ENCODE measurements around the gene PARN. TPM values are rescaled to one million over a fixed set of nuclear protein-coding genes. Genes with fewer than 3 reads are reported as not detected.
A peak's percentile ranks its signal among the peaks of the same experiment; 100 is the strongest.

The PARN gene
- total and polyA plus RNA-seq, 9 of the 15 experiments (the other 6 are each of a cell fraction or from before 2014, with no cell fraction given), result 9.6 to 51.3 (median 40.4) TPM

DNA sequence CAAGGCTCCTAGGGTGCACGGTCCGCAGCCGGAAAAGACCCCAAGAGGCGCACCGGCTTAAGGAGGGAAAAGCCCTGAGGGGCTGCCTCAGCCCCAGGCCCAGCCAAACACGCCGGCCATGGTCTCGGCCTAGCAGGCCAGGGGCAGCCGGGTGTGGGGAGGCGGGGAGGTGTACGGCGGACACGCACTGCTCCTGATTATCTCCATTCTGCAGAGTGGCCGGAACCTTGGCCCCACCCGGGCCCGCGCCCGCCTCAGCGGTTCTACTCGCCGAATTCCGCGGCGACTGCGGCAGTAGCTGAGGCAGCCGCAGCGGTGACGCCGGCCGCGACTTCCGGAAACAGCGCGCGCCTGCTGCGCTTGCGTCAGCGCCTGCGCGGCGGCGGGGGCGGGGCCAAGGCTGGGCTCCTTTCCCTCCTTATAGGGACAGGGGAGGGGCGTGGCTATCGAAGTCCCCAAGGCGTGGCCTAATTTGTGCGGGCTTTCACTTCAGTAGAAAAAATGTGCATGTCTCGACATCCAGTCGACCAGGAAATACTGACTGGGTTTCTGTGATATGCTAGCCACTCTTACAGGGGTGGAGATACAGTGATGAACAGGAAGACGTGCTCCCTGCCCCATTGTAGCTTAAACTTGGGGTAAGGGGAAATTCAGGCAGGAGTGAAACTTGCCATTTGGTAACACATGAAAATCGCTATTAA lies at the start of gene PARN (continued):
- 0 out of 2 replicates have a peak, but pooled peaks have one; percentile 44 for TF ChIP-seq ELK1 (CRISPR knock-in tag; IDR thresholded peaks at IDR 0.05)
- peak; percentile 91 for TF ChIP-seq ZNF384 (IDR thresholded peaks at IDR 0.05; ENCODE audit: low read depth, low read length)
- TF ChIP-seq NCOR1 (IDR thresholded peaks at IDR 0.05), result 0 out of 2 replicates have a peak, but pooled peaks have one; percentile 31
- no peak; the same call in 1 of the 2 replicates for TF ChIP-seq ZBTB9 (CRISPR knock-in tag; IDR thresholded peaks at IDR 0.05)
- TF ChIP-seq ILF3 (IDR thresholded peaks at IDR 0.05; ENCODE audit: borderline replicate concordance), result no peak
- TF ChIP-seq MTF1 (CRISPR knock-in tag; IDR thresholded peaks at IDR 0.05; ENCODE audit: borderline replicate concordance), result no peak
- peak; percentile 88 for TF ChIP-seq ELF2 (CRISPR knock-in tag; IDR thresholded peaks at IDR 0.05)
- TF ChIP-seq SIRT6 (IDR thresholded peaks at IDR 0.05; ENCODE audit: low read depth, low read length), result no peak
- peak; percentile 98 for TF ChIP-seq NRF1 (conservative IDR thresholded peaks at IDR 0.05 in 1 of 2, IDR thresholded peaks at IDR 0.05 in 1 of 2)
- TF ChIP-seq SPI1 (IDR thresholded peaks at IDR 0.05; ENCODE audit: borderline replicate concordance, low read depth, low read length), result 0 out of 2 replicates have a peak, but pooled peaks have one; percentile 22
- peak; percentile 46 for TF ChIP-seq C11orf30 (IDR thresholded peaks at IDR 0.05; ENCODE audit: low read depth)
- TF ChIP-seq, protein P1, sequence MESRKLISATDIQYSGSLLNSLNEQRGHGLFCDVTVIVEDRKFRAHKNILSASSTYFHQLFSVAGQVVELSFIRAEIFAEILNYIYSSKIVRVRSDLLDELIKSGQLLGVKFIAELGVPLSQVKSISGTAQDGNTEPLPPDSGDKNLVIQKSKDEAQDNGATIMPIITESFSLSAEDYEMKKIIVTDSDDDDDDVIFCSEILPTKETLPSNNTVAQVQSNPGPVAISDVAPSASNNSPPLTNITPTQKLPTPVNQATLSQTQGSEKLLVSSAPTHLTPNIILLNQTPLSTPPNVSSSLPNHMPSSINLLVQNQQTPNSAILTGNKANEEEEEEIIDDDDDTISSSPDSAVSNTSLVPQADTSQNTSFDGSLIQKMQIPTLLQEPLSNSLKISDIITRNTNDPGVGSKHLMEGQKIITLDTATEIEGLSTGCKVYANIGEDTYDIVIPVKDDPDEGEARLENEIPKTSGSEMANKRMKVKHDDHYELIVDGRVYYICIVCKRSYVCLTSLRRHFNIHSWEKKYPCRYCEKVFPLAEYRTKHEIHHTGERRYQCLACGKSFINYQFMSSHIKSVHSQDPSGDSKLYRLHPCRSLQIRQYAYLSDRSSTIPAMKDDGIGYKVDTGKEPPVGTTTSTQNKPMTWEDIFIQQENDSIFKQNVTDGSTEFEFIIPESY (CRISPR knock-in tag; IDR thresholded peaks at IDR 0.05), result peak; percentile 52; the same call in 1 of the 2 replicates

Measured in K562 (cell line).